ENCODE results near the gene ST8SIA6.
"Not testable (repeated sequence)": the region's sequence is repeated elsewhere in the genome, so short reads cannot be mapped to it uniquely, and the experiment has no call there.

Gene ST8SIA6

GRCh38 chr10:17454161-17455014, at the start of gene ST8SIA6:
Gene ST8SIA6, minus strand, starts transcription at chr10:17454595. Its CDS starts 340 bp downstream, at chr10:17454255.
- DNase-seq (ENCODE audit: low read depth), result no peak

GRCh38 chr10:17503795-17504194, 49.4 kb upstream of the ST8SIA6 start:
- DNase-seq (ENCODE audit: low read depth), result no peak

- DNase-seq (ENCODE audit: low read depth), result no peak
Observed at GRCh38 chr10:17502814-17503213, 48.4 kb upstream of the ST8SIA6 start.

- not testable (repeated sequence) for DNase-seq (ENCODE audit: low read depth)
Observed at GRCh38 chr10:17499014-17499413, 44.6 kb upstream of the ST8SIA6 start.

- DNase-seq (ENCODE audit: low read depth), result no peak
Observed at GRCh38 chr10:17497446-17498030, 43.1 kb upstream of the ST8SIA6 start.

- DNase-seq (ENCODE audit: low read depth), result no peak
Observed at GRCh38 chr10:17494626-17495260, 40.3 kb upstream of the ST8SIA6 start.

- DNase-seq (ENCODE audit: low read depth), result no peak
Observed at GRCh38 chr10:17488848-17489247, 34.5 kb upstream of the ST8SIA6 start.

GRCh38 chr10:17483079-17483478, 28.7 kb upstream of the ST8SIA6 start:
- DNase-seq (ENCODE audit: low read depth), result no peak

GRCh38 chr10:17479822-17480221, 25.4 kb upstream of the ST8SIA6 start:
- no peak for DNase-seq (ENCODE audit: low read depth)

- DNase-seq (ENCODE audit: low read depth), result no peak
Observed at GRCh38 chr10:17479015-17479615, 24.7 kb upstream of the ST8SIA6 start.

- no peak for DNase-seq (ENCODE audit: low read depth)
Observed at GRCh38 chr10:17476073-17476472, 21.7 kb upstream of the ST8SIA6 start.

GRCh38 chr10:17475661-17476060, 21.3 kb upstream of the ST8SIA6 start:
- no peak for DNase-seq (ENCODE audit: low read depth)

GRCh38 chr10:17474595-17475323, 20.4 kb upstream of the ST8SIA6 start:
- no peak for DNase-seq (ENCODE audit: low read depth)

- no peak for DNase-seq (ENCODE audit: low read depth)
Observed at GRCh38 chr10:17473228-17473950, 19.0 kb upstream of the ST8SIA6 start.

GRCh38 chr10:17472481-17473227, 18.3 kb upstream of the ST8SIA6 start:
- no peak for DNase-seq (ENCODE audit: low read depth)

- DNase-seq (ENCODE audit: low read depth), result no peak
Observed at GRCh38 chr10:17470246-17470645, 15.9 kb upstream of the ST8SIA6 start.

- no peak for DNase-seq (ENCODE audit: low read depth)
Observed at GRCh38 chr10:17465328-17466125, 11.1 kb upstream of the ST8SIA6 start.

- DNase-seq (ENCODE audit: low read depth), result no peak
Observed at GRCh38 chr10:17464545-17464944, 10.2 kb upstream of the ST8SIA6 start.

GRCh38 chr10:17460756-17461155, 6.4 kb upstream of the ST8SIA6 start:
- DNase-seq (ENCODE audit: low read depth), result no peak

GRCh38 chr10:17457083-17457482, 2.7 kb upstream of the ST8SIA6 start:
- no peak for DNase-seq (ENCODE audit: low read depth)

Data from fibroblast of the conjunctiva (primary cell).